H54 (cell line): ENCODE measurements around the gene CELA1.
"Not testable (repeated sequence)": the region's sequence is repeated elsewhere in the genome, so short reads cannot be mapped to it uniquely, and the experiment has no call there.

Experiments
- DNase-seq: peaks from one replicate; pipeline ENCODE4 v3.0.0; 2011; ENCODE audit warnings: low spot score, mixed read lengths; ENCODE audit not compliant: insufficient read length
- FAIRE-seq: peaks from 3 replicates; lab custom pipeline; 2011; peaks lifted over from hg19 to GRCh38; lab: Jason Lieb, UNC
- POLR2A ChIP-seq: IDR thresholded peaks from 2 replicates; pipeline ENCODE4 v1.6.1; 2011; ENCODE audit warnings: low read depth, mild to moderate bottlenecking, low read length

Gene CELA1

GRCh38 chr12:51323966-51324895 is 22.2 kb downstream of the CELA1 start, which contains the start of gene BIN2:
Gene BIN2, minus strand, starts transcription at chr12:51324174. Its CDS starts 72 bp downstream, at chr12:51324102.
- no peak for DNase-seq
- no peak for FAIRE-seq
- no peak for TF ChIP-seq POLR2A

DNA sequence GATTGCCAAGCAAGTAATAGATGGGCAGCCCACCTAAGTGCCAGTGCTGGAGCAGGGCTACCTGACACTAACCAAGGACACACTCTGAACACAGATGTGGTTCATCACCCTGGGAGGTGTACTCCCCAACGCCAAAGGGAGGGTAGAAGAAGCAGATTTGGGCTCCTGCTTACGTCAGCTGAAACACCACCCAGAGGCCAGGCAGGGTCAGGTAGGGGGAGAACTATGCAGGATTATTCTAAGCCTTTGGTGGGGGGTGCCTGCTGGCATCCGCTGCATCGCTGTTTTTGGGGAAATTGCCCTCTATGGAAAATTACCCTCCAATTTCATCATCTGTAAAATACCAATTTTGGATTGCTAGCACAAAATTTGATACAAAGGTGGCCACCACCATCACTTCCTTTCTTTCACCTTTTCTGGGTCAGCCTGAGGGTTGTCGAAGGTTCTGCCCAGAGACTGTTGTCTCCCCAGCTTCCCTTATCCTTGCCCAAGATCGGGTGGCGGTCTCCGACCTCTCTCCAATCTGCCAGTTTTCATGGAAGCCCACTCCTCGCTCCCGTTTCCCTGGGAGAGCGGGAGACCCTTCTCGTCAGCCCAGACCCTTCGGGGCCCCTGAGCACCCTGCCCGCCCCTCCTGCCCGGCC is 23.0 kb downstream of the CELA1 start:
- FAIRE-seq, result no peak
- TF ChIP-seq POLR2A, result no peak
- no peak for DNase-seq

DNA sequence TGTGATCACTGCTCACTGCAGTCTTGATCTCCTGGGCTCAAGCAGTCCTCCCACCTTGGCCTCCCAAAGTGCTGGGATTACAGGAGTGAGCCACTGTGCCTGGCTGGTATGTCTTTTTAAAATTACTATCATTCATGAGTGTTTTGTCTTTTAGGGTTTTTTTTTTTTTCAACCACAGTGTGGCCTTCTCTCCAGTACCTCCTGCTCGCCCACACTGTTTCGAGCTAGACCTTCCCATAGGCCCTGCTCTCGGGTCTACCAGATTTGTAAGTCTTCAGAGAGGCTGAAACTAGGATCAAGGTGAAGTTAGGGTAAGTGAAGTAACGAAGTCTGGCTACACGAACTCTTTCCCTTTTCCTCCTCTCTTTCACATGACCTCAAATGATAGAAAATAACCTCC is 24.0 kb downstream of the CELA1 start:
- FAIRE-seq (no peak), DNase-seq (no peak)
- no peak for TF ChIP-seq POLR2A

DNA sequence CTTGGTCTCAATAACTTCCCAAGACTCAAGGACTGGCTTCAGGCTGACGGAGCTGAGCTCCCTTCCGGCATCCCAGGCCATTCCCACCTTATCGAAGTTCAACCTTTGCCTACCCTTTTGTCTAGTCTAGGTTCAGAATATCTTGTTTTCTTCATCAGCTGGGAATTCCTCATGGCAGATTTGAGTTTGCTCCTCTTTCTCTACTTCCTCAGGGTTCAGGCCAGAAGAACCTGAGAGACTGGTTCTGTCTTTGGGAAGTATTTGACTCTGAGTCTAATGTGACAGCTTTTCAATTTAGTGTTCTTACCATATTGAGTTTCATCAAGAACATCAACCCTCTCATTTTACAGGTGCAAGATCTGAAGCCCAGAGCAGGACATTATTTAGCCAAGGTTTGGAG is 24.6 kb downstream of the CELA1 start:
- FAIRE-seq (no peak), DNase-seq (no peak)
- no peak for TF ChIP-seq POLR2A

GRCh38 chr12:51320695-51321320 is 25.7 kb downstream of the CELA1 start:
- DNase-seq, result no peak
- no peak for FAIRE-seq
- TF ChIP-seq POLR2A, result no peak

DNA sequence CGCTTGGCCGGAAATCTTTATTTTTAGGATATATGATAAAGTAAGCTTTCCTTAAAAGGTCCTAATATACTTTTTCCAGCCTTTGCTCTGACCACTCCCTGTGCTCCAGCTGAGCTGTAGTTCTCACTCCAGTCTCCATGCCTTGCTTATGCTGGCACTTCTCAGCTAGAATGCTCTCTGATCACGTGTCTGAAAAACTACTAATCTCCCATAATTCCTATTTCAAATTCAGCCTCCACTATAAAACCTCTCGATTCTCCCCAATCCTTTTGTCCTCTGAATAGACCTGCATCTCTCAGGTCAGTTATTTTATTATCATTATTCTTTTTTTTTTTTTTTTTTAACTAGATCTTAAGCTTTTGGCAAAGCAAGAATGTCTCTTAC is 26.2 kb downstream of the CELA1 start:
- FAIRE-seq (no peak), DNase-seq (no peak)
- no peak for TF ChIP-seq POLR2A

DNA sequence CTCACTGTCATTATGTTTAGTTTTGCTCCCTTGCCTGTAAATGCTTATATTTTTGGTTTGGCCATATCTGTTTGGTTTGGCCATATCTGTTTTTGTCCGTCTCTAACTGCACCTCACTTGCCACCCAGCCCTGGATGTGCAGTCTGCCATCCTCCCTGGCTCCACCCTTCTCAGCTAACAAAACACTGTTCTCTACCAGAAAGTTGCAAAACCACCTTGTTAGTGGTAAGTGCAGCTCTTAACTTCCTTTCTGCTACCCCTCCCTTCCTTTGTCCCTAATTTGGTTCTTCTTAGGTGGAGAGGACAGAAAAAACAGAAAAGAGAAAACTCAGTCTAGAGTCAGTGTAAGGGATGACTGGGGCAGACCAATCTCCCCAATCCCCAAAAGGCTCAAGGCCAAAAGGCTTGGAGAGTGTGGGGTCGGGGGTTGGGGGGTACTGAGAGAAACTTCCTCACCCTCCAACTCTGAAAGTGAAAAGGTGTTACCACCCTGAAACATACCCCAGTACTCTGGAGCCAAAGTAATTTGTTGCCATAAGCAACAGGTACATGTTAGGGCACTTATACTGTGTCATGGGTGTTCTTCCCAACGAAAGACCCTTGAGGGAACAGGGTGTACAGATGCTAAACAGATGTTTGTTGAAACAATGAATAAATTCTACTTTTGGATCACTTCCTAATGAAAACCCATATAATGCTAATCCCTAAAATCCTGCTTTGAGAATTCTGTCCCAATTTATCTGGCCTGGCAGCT is 27.5 kb downstream of the CELA1 start:
- no peak for TF ChIP-seq POLR2A
- FAIRE-seq (no peak), DNase-seq (no peak)

DNA sequence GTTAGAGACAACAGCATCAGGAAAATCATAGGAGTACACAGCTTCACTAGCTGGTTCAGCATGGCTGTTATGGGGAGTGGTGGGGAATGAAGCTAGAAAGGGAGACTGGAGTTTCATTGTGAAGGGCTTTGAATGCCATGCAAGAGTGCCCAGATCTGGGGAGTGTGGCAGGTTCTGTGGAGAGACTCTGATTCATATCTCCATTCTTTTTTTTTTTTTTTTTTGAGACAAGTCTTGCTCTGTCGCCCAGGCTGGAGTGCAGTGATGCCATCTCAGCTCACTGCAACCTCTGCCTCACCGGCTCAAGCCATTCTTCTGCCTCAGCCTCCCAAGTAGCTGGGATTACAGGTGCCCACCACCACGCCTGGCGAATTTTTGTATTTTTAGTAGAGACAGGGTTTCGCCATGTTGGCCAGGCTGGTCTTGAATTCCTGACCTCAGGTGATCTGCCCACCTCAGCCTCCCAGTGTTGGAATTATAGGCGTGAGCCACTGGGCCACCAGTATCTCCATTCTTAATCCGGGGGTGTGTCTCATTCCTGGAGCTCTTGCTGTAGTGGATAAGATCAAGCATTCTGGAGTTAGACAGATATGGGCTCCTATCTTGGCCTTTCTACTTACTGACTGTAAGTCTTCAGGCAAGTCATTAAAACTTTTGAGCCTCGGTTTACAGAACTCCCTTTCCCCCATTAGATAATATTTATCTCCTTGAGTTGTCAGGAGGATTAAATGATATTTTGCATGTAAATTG is 28.2 kb downstream of the CELA1 start:
- not testable (repeated sequence) for FAIRE-seq, DNase-seq

DNA sequence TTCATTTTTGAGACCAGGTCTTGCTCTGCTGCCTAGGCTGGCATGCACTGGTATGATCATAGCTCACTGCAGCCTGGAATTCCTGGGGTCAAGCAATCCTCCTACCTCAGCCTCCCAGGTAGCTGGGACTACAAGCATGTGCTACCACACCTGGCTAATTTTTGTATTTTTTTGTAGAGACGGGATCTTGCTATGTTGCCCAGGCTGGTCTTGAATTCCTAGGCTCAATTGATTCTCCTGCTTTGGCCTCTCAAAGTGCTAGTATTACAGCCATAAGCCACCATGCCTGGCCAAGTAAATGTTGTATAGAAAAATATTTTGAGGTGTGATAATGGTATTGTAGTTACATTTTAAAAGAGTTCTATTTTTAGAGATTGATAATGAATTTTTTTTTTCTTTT is 35.1 kb downstream of the CELA1 start:
- no peak for TF ChIP-seq POLR2A
- FAIRE-seq (no peak), DNase-seq (no peak)

DNA sequence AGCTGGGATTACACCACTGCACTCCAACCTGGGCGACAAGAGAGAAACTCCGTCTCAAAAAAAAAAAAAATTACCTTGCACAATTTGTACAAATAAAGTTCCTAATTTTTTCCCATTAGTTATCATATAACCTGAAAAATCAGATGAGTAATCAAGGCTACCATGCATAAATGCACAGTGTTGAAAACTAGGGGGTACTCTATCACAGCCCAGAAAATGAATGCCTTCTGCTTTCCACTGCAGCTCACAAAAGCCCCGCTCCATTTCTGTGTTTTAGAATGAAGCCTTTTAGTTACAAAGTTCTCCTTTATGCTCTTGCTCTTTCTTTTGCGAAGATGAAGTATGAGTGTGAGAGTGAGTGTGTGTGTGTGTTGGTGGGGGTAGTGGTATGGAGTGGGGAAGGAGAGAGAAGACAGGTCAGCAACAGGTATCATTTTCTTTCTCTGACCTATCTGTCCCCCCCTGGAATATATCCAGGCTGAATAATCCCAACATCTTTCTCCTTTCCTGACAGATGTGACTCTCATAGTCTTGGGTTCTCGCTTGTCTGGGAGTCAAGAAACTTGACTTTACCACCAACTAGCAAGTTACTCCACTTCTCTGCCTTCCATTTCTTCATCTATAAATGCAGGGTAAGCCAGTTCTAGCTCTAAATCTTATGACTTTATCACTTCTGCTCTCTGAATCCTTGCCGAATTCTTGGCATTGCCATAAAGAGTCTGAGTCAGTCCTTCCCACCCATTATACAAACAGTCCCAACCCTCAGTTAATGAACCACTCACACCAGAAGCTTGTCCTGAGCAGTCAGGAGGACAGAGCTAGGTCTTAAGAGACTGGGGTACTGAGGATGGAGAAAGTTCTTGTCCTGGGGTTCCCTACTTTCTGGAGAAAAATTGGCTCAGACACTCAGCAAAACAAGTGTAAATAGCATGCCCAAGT is 38.6 kb downstream of the CELA1 start:
- peak; percentile 91 for FAIRE-seq

DNA sequence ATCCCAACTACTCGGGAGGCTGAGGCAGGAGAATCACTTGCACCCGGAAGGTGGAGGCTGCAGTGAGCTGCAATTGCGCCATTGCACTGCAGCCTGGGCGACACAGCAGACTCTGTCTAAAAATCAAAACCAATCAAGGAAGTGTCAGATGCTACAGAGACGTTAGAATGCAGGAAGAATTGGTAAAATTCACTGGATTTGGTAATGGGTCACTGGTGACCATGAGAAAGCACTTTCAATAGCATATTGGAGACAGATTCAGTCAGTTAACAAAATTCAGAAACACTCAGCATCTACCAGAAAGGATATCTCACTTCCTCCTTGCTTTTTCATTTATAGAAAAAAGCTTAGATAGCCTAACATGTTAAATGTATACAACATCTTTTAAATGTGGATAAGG is 40.0 kb downstream of the CELA1 start:
- FAIRE-seq (no peak), DNase-seq (no peak)

More for the DNA sequence above, 38.6 kb downstream of the CELA1 start:
- TF ChIP-seq POLR2A, result no peak
- DNase-seq, result peak; percentile 67

DNA sequence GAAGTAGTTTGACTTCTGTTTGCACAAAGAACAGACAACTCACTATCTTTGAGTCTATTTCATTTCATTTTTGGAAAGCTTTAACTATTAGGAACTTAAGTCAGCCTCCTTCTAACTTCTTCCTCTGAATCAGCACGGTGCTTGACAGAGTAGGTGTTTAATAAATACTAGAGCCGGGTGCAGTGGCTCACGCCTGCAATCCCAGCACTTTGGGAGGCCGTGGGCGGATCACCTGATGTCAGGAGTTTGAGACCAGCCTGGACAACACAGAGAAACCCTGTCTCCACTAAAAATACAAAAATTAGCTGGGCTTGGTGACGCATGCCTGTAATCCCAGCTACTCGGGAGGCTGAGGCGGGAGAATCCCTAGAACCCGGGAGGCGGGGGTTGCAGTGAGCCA is 45.7 kb downstream of the CELA1 start:
- DNase-seq, FAIRE-seq: not testable (repeated sequence)

More for the DNA sequence above, 40.0 kb downstream of the CELA1 start:
- no peak for TF ChIP-seq POLR2A
